DND-41 (cell line): ENCODE results near the gene ACMSD.

Experiments
- EZH2 ChIP-seq: IDR thresholded peaks from 3 replicates; pipeline ENCODE4 v1.6.1; 2012; ENCODE audit warnings: borderline replicate concordance, low read depth, mild to moderate bottlenecking, moderate library complexity, low read length, inconsistent platforms; ENCODE audit not compliant: severe bottlenecking
- TF ChIP-seq, protein P1 (sequence below): IDR thresholded peaks from 2 replicates; pipeline ENCODE4 v1.5.1; 2012; ENCODE audit warnings: borderline replicate concordance, low read length, moderate library complexity, mild to moderate bottlenecking; ENCODE audit not compliant: poor library complexity, severe bottlenecking; ENCODE audit errors: extremely low read depth

DNA sequence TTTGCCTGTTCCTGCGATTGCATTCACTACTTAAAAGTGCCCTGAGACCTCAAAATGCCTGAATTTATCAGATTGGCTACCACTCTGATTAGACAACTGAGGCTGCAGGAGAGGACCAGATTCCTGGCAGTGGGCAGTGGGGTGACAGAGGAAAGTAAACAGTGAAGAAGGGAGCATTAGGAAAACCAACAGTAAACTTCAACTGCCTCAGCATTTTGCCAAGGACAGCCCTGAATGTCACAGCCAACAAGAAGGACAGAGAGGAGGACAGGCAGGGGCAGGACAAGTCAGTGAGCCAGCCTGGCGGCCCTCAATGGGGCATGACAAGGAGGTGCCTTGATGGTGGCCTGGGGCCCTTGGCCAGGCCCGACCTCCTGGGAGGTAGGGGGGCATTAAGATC, 24.3 kb downstream of the ACMSD start:
- TF ChIP-seq, protein P1, sequence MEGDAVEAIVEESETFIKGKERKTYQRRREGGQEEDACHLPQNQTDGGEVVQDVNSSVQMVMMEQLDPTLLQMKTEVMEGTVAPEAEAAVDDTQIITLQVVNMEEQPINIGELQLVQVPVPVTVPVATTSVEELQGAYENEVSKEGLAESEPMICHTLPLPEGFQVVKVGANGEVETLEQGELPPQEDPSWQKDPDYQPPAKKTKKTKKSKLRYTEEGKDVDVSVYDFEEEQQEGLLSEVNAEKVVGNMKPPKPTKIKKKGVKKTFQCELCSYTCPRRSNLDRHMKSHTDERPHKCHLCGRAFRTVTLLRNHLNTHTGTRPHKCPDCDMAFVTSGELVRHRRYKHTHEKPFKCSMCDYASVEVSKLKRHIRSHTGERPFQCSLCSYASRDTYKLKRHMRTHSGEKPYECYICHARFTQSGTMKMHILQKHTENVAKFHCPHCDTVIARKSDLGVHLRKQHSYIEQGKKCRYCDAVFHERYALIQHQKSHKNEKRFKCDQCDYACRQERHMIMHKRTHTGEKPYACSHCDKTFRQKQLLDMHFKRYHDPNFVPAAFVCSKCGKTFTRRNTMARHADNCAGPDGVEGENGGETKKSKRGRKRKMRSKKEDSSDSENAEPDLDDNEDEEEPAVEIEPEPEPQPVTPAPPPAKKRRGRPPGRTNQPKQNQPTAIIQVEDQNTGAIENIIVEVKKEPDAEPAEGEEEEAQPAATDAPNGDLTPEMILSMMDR, result no peak
- TF ChIP-seq EZH2, result no peak
